NCI-H1930 (cell line): ENCODE measurements around the gene GET3.
"Not testable (repeated sequence)": the region's sequence is repeated elsewhere in the genome, so short reads cannot be mapped to it uniquely, and the experiment has no call there.

Experiments
- DNase-seq, 2 experiments: peaks; one replicate each; lab custom pipeline; 2025; lab: John Stamatoyannopoulos, UW

Gene GET3

DNA sequence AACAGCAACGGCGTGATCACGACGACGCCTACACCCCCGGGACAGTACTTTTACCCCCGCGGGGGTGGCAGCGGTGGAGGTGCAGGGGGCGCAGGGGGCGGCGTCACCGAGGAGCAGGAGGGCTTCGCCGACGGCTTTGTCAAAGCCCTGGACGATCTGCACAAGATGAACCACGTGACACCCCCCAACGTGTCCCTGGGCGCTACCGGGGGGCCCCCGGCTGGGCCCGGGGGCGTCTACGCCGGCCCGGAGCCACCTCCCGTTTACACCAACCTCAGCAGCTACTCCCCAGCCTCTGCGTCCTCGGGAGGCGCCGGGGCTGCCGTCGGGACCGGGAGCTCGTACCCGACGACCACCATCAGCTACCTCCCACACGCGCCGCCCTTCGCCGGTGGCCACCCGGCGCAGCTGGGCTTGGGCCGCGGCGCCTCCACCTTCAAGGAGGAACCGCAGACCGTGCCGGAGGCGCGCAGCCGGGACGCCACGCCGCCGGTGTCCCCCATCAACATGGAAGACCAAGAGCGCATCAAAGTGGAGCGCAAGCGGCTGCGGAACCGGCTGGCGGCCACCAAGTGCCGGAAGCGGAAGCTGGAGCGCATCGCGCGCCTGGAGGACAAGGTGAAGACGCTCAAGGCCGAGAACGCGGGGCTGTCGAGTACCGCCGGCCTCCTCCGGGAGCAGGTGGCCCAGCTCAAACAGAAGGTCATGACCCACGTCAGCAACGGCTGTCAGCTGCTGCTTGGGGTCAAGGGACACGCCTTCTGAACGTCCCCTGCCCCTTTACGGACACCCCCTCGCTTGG lies 55.0 kb downstream of the GET3 start:
- DNase-seq, result peak; percentile 28 to 50

DNA sequence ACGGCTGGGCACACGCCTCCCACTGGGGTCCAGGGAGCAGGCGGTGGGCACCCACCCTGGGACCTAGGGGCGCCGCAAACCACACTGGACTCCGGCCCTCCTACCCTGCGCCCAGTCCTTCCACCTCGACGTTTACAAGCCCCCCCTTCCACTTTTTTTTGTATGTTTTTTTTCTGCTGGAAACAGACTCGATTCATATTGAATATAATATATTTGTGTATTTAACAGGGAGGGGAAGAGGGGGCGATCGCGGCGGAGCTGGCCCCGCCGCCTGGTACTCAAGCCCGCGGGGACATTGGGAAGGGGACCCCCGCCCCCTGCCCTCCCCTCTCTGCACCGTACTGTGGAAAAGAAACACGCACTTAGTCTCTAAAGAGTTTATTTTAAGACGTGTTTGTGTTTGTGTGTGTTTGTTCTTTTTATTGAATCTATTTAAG lies 55.6 kb downstream of the GET3 start:
- DNase-seq, result no peak

DNA sequence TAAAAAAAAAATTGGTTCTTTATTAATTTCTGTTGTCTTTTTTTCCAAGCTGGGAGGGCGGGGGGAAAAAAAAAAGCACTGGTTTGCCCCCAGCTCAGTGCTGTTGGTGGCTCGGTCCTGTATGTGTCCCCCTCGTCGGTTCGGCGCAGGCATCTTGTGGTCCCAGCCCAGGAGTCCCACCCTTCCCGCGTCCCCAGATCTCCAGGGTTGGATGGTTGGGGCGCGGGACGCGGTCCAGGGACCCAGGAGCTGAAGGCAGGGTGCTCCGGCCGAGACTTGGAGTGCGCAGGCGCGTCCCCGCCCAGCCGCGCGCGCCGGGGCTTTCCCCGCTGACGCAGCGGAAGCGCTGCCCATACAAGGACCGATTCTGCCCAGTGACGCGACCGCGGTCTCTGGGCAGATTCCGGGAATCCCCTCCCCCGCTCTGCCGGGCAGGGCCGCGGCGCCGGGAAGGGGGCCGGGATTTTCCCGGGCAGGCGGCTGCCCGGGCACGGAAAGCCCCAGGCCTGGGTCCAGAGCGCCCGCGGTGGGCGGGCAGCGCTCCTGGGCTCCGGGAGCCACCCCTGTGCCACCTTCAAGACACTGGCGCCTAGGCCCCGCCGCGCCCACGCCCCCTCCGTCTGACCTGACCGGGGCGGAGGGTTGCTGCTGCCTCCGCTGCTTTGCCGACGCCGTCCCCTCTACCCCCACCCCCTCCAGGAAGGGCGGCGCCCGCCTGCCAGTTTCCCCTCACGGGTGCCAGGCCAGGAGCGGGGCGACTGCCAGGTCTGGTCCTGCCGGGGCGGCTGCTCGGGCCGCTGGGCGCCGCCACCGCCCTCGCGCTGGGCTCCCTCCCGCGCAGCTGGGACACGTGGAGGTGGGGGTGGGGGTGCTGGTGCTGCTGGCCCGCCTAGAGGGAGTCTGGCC lies 56.2 kb downstream of the GET3 start:
- DNase-seq, result peak; percentile 79 to 85

DNA sequence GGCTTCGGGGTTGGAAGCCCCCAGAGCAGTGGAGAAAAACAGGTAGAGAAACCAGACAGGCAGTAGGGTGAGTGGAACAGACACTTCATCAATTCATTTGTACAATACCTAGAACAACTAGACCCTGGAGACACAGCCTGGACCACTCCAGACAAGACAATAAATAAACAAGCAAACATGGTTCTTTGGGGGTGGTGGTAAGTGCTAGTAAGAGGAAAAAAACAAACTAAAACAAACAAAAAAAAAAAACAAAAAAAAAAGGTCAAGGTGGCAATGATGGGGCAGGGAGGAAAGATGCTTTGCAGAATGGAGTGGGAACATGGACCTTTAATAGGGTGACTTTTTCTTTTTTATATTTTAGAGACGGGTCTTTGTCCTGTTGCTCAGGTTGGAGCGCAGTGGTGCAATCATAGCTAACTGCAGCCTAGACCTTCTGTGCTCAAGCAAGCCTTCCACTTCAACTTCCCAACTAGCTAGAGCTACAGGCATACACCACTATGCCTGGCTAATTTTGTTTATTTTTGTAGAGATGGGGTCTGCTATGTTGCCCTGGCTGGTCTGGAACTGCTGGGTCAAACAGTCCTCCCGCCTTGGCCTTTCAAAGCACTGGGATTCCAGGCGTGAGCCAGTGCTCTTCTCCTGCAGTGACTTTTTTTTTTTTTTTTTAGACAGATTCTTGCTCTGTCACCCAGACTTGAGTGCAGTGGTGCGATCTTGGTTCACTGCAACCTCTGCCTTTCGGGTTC lies 57.1 kb downstream of the GET3 start:
- no peak for DNase-seq

DNA sequence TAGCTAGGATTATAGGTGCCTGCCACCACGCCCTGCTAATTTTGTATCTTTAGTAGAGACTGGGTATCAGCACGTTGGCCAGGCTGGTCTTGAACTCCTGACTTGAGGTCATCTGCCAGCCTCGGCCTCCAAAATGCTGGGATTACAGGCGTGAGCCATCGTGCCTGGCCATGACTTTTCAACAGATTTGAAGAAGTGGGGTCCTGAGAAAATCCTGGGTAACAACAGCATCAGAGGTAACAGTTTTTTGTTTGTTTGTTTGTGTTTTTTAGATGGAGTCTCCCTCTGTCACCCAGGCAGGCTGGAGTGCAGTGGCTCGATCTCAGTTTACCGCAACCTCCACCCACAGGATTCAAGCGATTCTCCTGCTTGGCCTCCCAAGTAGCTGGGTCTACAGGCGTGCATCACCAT lies 57.7 kb downstream of the GET3 start:
- no peak for DNase-seq

DNA sequence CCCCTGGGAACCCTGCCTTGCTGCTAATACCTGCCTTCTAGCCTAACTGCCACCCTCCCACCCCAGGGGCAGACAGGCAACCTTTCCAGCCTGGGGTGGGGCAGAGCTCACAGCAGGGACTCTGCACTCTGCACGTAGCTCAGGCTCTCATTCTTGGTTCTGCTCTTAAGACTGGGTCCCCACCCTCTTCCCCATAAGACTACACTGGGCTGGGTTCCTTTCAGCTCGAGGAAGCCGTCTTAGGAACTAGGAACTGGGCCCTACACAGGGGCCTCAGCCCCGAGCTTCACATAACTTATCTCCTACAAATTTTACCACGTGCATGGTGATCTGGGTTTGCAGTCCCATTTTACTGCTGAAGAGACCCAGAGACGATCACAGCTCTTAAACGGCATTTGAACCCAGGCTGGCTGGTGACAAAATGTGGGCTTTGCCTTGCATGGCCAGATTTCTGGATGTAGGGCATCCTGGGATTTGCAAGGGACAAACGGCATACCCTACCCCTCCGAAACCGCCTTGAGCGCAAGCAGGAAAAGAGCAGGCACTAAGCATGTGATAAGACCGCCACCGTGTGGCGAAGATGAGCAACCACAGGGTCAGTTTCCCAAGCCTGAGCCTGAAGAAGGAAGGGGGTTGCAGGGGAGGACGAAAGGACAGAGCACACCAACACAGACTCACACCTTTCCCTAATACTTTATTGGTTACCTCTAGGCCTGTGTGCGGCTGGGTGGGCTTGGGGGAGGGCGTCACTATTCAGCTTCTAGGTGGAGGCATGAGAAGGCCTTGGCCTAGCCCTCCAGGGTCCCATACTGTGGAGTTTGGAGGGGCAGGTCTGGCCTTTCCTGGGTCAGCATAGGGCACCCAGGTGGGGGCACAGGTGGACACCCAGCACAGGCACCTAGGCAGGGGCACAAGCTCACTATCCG lies 59.1 kb downstream of the GET3 start:
- peak; percentile 67 to 69 for DNase-seq

DNA sequence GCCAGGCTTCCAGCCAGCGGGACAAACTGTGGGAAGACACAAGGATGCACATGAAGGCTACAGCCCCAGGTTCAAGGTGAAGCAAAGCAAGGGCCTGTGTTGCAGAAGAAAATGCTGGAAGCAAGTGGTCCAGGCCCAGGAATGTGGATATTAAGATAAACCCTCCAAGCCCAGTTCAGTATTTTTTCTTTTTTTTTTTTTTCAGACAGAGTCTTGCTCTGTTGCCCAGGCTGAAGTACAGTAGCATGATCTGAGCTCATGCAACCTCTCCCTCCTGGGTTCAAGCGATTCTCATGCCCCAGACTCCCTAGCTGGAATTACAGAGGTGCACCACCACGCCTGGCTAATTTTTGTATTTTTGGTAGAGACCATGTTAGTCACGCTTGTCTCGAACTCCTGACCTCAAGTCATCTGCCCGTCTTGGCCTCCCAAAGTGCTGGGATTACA lies 59.9 kb downstream of the GET3 start:
- DNase-seq, result no peak

DNA sequence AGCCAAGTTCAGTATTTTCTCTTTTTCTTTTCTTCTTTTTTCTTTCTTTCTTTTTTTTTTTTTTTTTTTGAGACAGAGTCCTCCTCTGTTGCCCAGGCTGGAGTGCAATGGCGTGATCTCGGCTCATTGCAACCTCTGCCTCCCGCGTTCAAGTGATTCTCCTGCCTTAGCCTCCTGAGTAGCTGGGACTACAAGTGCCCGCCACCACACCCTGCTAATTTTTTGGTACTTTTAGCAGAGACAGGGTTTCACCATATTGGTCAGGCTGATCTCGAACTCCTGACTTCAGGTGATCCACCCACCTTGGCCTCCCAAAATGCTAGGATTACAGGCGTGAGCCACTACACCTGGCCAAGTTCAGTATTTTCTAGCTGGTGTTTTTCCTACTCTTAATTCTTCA lies 60.3 kb downstream of the GET3 start:
- DNase-seq, result not testable (repeated sequence)
